GM12878 (cell line): Measurements from ENCODE around the gene STK11. TPM values are rescaled to one million over a fixed set of nuclear protein-coding genes. Genes with fewer than 3 reads are reported as not detected.

Experiments used
- CHD1 ChIP-seq: IDR thresholded peaks from 2 replicates; pipeline ENCODE4 v1.6.1; 2012; ENCODE audit warnings: low read depth, low read length, improper control_type of control experiment
- CREM ChIP-seq: IDR thresholded peaks from 2 replicates; pipeline ENCODE4 v1.6.1; 2014; ENCODE audit warnings: antibody characterized with exemption, low read depth
- ESRRA ChIP-seq: IDR thresholded peaks from 2 replicates; pipeline ENCODE4 v1.6.1; 2012; ENCODE audit warnings: mild to moderate bottlenecking, low read length, improper control_type of control experiment
- EZH2 ChIP-seq: IDR thresholded peaks from 2 replicates; pipeline ENCODE4 v1.6.1; 2012; ENCODE audit warnings: low read depth, mild to moderate bottlenecking, control low read depth, inconsistent platforms, low read length, borderline replicate concordance; ENCODE audit not compliant: control insufficient read depth
- KAT2A ChIP-seq: conservative IDR thresholded peaks from 2 replicates; pipeline ENCODE4 v1.6.1; 2011; ENCODE audit warnings: low read depth, low read length; ENCODE audit not compliant: control insufficient read depth
- KDM1A ChIP-seq: fragments of 200-600 bp; sonication (generic); IDR thresholded peaks from 2 replicates; pipeline ENCODE4 v1.6.1; 2016; ENCODE audit warnings: borderline replicate concordance
- NFIC ChIP-seq: IDR thresholded peaks from 2 replicates; pipeline ENCODE4 v1.6.1; 2012; ENCODE audit warnings: low read depth, mild to moderate bottlenecking, inconsistent platforms, low read length, moderate library complexity
- PAX8 ChIP-seq: fragments of 450-650 bp; IDR thresholded peaks from 2 replicates; pipeline ENCODE4 v1.6.1; 2017; ENCODE audit warnings: mild to moderate bottlenecking, moderate library complexity
- POLR2A ChIP-seq: IDR thresholded peaks from 2 replicates; pipeline ENCODE4 v1.6.1; 2011; ENCODE audit warnings: low read depth, mild to moderate bottlenecking, low read length
- POLR2AphosphoS2 ChIP-seq: IDR thresholded peaks from 2 replicates; pipeline ENCODE4 v1.6.1; 2011; ENCODE audit warnings: low read depth, mild to moderate bottlenecking, low read length, improper control_type of control experiment, moderate library complexity
- POLR2AphosphoS5 ChIP-seq: IDR thresholded peaks from 2 replicates; pipeline ENCODE4 v1.6.1; 2011; ENCODE audit warnings: mild to moderate bottlenecking, low read length, inconsistent platforms
- RB1 ChIP-seq: fragments of 450-650 bp; formaldehyde crosslinking; IDR thresholded peaks from 2 replicates; pipeline ENCODE4 v1.6.1; 2017; ENCODE audit warnings: mild to moderate bottlenecking, borderline replicate concordance
- RBBP5 ChIP-seq: fragments of 200-600 bp; sonication (generic); conservative IDR thresholded peaks from 2 replicates; pipeline ENCODE4 v1.6.1; 2016
- SREBF1 ChIP-seq: IDR thresholded peaks from 2 replicates; pipeline ENCODE4 v1.6.1; 2012; ENCODE audit warnings: mild to moderate bottlenecking, low read length
- SRF ChIP-seq, 2 experiments: IDR thresholded peaks; 2 replicates each; pipeline ENCODE4 v1.6.1; 2011; ENCODE audit warnings: low read depth in 2 of 2, low read length in 2 of 2, mild to moderate bottlenecking in 1 of 2, moderate library complexity in 1 of 2
- STAT3 ChIP-seq: IDR thresholded peaks from 2 replicates; pipeline ENCODE4 v1.6.1; 2011; ENCODE audit warnings: low read depth, low read length, improper control_type of control experiment
- TARDBP ChIP-seq: IDR thresholded peaks from 2 replicates; pipeline ENCODE4 v1.6.1; 2016; ENCODE audit warnings: borderline replicate concordance
- ZNF274 ChIP-seq: IDR thresholded peaks from one replicate; pipeline ENCODE4 v1.8.0; 2011; ENCODE audit not compliant: insufficient read length, insufficient read depth
- polyA plus RNA-seq, 11 experiments: library from polyadenylated mRNA; depleted of rRNA in 4 of 11; unstranded in 6 of 11; stranded (reverse) in 5 of 11; fragments of >200 nt; fragmentation: Nextera tagmentation in 4 of 11; fragmentation: Illumina TruSeq in 1 of 11; extraction: Ambion mirVana in 4 of 11; extraction: Trizol in 1 of 11; gene quantifications; 1 replicate in 1 of 11; 2 replicates in 10 of 11; pipeline versions ENCODE4 v1.2.1 to v1.2.3, GENCODE V29; 2011 to 2016; ENCODE audit warnings: inconsistent platforms in 2 of 11, missing spikeins in 2 of 11, low read depth in 1 of 11
- total RNA-seq, 4 experiments: library from RNA; depleted of rRNA in 3 of 4; stranded (reverse); fragments of >200 nt in 3 of 4; fragmentation: Illumina TruSeq in 1 of 4; extraction: Trizol in 1 of 4; gene quantifications; 2 replicates each; pipeline versions ENCODE4 v1.2.1 to v1.2.3, GENCODE V29; 2013 to 2021
- TF ChIP-seq, protein P1 (sequence below): fragments of 450-650 bp; IDR thresholded peaks from 2 replicates; pipeline ENCODE4 v1.6.1; 2017; ENCODE audit warnings: mild to moderate bottlenecking
- TF ChIP-seq, protein P2 (sequence below): IDR thresholded peaks from 2 replicates; pipeline ENCODE4 v1.6.1; 2012; ENCODE audit warnings: low read depth, low read length, improper control_type of control experiment
- TF ChIP-seq, protein P3 (sequence below): fragments of 450-650 bp; IDR thresholded peaks from 2 replicates; pipeline ENCODE4 v1.6.1; 2016; ENCODE audit warnings: mild to moderate bottlenecking, moderate library complexity, borderline replicate concordance
- TF ChIP-seq, protein P4 (sequence below): fragments of 150-350 bp; IDR thresholded peaks from 2 replicates; pipeline ENCODE4 v1.6.1; 2014; ENCODE audit warnings: mild to moderate bottlenecking, low read depth, low read length
- TF ChIP-seq, protein P5 (sequence below): IDR thresholded peaks from 2 replicates; pipeline ENCODE4 v1.6.1; 2011; ENCODE audit warnings: borderline replicate concordance, low read depth, mild to moderate bottlenecking, moderate library complexity, mixed read lengths, low read length; ENCODE audit not compliant: insufficient read depth; ENCODE audit errors: extremely low read length

STK11 gene
- total and polyA plus RNA-seq, 10 of the 15 experiments (the other 5 are each of a cell fraction or from before 2014, with no cell fraction given): 0.33 to 71.0 (median 23.8) TPM

DNA sequence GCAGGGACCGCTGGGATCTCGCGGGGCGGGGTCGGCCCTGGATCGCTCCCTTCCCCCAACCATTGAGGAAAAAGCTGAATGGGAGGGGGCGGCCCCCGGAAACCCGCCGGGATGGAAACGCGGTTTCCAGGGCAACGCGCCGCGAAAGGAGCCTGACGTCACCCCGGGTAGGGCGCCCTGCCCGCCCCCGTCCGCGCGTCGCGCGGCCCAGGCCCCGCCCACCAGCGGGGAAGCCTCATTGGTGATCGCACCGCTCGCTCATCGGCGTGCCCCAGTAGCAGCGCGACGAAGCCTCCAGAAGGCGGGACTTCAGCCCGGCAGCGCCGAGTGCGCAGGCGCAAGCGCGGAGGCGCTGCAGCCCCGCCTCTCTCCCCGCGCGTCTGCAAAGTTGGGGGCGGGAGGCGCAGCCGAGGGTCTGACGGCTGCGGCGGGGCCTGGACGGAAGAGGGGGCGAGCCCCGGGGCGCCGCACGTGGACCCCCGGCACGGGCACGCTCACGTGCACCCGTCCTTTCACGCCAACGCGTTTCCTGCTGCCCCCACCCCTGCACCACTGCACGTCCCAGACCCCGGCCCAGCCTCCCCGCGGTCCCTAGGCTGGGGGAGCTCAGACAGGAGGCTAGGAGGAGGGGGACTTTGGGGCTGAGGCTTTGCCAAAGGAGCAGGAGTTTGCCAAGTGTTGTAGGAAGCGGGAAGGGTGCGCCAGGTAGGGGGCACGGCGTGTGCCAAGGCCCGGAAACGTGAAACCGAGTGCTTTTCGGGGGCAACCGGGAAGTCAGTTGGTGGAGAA lies 55.4 kb downstream of the STK11 start (continued):
- TF ChIP-seq EZH2 (no peak), NFIC (no peak), POLR2AphosphoS2 (no peak), KDM1A (no peak), RBBP5 (no peak), ZNF274 (no peak), RB1 (no peak), POLR2A (peak; percentile 39; the same call in 1 of the 2 replicates), TARDBP (no peak), SREBF1 (no peak), PAX8 (no peak), ESRRA (no peak), SRF (IDR thresholded peaks at IDR 0.05; ENCODE audit: low read depth in 2 of 2, low read length in 2 of 2) (0 out of 4 replicates have a peak, but pooled peaks of 1 of the 2 experiments have one; percentile 60), STAT3 (no peak), CHD1 (no peak), CREM (peak; percentile 59), KAT2A (no peak), POLR2AphosphoS5 (no peak)
- TF ChIP-seq, protein P1, sequence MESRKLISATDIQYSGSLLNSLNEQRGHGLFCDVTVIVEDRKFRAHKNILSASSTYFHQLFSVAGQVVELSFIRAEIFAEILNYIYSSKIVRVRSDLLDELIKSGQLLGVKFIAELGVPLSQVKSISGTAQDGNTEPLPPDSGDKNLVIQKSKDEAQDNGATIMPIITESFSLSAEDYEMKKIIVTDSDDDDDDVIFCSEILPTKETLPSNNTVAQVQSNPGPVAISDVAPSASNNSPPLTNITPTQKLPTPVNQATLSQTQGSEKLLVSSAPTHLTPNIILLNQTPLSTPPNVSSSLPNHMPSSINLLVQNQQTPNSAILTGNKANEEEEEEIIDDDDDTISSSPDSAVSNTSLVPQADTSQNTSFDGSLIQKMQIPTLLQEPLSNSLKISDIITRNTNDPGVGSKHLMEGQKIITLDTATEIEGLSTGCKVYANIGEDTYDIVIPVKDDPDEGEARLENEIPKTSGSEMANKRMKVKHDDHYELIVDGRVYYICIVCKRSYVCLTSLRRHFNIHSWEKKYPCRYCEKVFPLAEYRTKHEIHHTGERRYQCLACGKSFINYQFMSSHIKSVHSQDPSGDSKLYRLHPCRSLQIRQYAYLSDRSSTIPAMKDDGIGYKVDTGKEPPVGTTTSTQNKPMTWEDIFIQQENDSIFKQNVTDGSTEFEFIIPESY: no peak
- TF ChIP-seq, protein P2, sequence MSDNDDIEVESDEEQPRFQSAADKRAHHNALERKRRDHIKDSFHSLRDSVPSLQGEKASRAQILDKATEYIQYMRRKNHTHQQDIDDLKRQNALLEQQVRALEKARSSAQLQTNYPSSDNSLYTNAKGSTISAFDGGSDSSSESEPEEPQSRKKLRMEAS: peak; percentile 59; the same call in 1 of the 2 replicates
- TF ChIP-seq, protein P3, sequence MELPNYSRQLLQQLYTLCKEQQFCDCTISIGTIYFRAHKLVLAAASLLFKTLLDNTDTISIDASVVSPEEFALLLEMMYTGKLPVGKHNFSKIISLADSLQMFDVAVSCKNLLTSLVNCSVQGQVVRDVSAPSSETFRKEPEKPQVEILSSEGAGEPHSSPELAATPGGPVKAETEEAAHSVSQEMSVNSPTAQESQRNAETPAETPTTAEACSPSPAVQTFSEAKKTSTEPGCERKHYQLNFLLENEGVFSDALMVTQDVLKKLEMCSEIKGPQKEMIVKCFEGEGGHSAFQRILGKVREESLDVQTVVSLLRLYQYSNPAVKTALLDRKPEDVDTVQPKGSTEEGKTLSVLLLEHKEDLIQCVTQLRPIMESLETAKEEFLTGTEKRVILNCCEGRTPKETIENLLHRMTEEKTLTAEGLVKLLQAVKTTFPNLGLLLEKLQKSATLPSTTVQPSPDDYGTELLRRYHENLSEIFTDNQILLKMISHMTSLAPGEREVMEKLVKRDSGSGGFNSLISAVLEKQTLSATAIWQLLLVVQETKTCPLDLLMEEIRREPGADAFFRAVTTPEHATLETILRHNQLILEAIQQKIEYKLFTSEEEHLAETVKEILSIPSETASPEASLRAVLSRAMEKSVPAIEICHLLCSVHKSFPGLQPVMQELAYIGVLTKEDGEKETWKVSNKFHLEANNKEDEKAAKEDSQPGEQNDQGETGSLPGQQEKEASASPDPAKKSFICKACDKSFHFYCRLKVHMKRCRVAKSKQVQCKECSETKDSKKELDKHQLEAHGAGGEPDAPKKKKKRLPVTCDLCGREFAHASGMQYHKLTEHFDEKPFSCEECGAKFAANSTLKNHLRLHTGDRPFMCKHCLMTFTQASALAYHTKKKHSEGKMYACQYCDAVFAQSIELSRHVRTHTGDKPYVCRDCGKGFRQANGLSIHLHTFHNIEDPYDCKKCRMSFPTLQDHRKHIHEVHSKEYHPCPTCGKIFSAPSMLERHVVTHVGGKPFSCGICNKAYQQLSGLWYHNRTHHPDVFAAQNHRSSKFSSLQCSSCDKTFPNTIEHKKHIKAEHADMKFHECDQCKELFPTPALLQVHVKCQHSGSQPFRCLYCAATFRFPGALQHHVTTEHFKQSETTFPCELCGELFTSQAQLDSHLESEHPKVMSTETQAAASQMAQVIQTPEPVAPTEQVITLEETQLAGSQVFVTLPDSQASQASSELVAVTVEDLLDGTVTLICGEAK: no peak; the same call in 1 of the 2 replicates
- TF ChIP-seq, protein P4, sequence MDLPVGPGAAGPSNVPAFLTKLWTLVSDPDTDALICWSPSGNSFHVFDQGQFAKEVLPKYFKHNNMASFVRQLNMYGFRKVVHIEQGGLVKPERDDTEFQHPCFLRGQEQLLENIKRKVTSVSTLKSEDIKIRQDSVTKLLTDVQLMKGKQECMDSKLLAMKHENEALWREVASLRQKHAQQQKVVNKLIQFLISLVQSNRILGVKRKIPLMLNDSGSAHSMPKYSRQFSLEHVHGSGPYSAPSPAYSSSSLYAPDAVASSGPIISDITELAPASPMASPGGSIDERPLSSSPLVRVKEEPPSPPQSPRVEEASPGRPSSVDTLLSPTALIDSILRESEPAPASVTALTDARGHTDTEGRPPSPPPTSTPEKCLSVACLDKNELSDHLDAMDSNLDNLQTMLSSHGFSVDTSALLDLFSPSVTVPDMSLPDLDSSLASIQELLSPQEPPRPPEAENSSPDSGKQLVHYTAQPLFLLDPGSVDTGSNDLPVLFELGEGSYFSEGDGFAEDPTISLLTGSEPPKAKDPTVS: no peak
- TF ChIP-seq, protein P5, sequence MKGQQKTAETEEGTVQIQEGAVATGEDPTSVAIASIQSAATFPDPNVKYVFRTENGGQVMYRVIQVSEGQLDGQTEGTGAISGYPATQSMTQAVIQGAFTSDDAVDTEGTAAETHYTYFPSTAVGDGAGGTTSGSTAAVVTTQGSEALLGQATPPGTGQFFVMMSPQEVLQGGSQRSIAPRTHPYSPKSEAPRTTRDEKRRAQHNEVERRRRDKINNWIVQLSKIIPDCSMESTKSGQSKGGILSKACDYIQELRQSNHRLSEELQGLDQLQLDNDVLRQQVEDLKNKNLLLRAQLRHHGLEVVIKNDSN: no peak
